GM18870 (cell line): ENCODE data around the gene TMEM117.
"Not testable (repeated sequence)": the region's sequence is repeated elsewhere in the genome, so short reads cannot be mapped to it uniquely, and the experiment has no call there.

ENCODE experiments used
- ATAC-seq: cut with Tn5 transposase; IDR thresholded peaks from one replicate; pipeline ENCODE4 v1.9.1; 2021; ENCODE audit warnings: moderate library complexity; ENCODE audit not compliant: unreplicated experiment

Gene TMEM117

GRCh38 chr12:44184499-44185206 is 348.8 kb downstream of the TMEM117 start:
- ATAC-seq: peak; percentile 78

DNA sequence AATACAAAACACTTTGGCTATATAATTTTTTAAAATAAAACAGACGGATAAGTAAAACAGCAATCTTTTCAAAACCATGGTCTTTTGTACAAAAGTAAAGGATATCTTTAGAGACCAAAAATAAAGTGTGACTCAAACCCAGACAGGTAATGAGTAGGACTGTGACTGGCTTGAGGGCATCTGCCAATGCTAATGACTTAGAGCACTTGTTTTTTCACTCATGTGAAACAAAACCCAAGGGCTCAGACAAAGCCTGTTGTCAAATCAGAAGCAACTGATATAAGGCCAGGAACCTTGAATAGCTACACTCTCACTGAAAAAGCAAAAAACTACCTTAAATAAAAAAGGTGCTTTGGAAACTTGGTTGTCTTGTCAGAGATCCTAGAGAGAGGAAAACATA is 357.4 kb downstream of the TMEM117 start:
- ATAC-seq: peak; percentile 99

DNA sequence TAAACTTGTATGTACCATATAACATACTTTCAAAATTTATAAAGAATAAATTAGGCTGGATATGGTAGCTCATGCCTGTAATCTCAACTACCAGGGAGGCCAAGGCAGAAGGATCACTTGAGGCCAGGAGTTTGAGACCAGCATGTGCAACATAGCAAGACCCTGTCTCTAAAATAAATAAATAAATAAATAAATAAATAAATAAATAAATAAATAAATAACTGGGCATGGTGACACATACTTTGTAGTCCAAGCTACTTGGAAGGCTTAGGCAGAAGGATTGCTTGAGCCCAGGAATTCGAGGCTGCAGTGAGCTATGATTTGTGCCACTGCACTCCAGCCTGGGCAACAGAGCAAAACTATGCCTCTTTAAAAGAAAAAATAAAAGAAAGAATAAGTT is 359.8 kb downstream of the TMEM117 start:
- not testable (repeated sequence) for ATAC-seq

DNA sequence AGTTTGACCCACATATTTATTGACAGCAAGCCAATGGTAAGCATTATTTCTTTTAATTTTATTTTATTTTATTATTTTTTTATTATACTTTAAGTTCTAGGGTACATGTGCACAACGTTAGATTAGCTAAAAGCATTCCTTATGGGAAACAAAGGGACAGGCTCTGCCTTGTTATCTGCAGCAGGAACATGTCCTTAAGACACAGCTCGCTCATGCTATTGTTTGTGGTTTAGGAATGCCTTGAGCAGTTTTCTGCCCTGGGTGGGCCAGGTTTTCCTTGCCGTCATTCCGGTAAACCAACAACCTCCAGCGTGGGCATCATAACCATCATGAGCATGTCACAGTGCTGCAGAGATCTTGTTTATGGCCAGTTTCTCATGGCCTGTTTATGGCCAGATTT is 370.2 kb downstream of the TMEM117 start:
- no peak for ATAC-seq

- no peak for ATAC-seq
Measured at GRCh38 chr12:44217146-44217883, 381.4 kb downstream of the TMEM117 start.

DNA sequence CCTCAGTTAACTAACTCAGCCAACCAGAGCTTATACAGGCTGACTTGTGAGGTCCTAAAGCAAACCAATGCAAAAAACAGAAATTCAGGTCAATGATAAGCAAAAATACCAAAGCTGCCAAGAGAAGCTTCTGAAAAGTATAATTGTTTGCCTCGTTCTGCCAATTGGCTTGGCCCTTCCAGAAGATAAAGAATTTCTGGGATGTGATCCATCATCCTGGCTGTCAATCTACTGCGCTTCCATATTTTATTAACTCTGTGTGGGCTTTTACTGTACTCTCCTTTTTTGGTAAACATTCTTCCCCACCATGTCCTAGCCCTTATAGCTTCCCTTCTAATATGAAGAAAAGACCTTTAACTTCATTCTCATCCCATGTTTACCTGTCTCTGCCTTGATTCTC is 387.9 kb downstream of the TMEM117 start:
- ATAC-seq: no peak

- ATAC-seq: no peak
Measured at GRCh38 chr12:44224399-44225148, 388.7 kb downstream of the TMEM117 start.

GRCh38 chr12:44225149-44225510 is 389.2 kb downstream of the TMEM117 start:
- no peak for ATAC-seq

- no peak for ATAC-seq
Measured at GRCh38 chr12:44227616-44228015, 391.7 kb downstream of the TMEM117 start.

- ATAC-seq: no peak
Measured at GRCh38 chr12:44229846-44230245, 394.0 kb downstream of the TMEM117 start.

GRCh38 chr12:44235674-44236073 is 399.8 kb downstream of the TMEM117 start:
- no peak for ATAC-seq

DNA sequence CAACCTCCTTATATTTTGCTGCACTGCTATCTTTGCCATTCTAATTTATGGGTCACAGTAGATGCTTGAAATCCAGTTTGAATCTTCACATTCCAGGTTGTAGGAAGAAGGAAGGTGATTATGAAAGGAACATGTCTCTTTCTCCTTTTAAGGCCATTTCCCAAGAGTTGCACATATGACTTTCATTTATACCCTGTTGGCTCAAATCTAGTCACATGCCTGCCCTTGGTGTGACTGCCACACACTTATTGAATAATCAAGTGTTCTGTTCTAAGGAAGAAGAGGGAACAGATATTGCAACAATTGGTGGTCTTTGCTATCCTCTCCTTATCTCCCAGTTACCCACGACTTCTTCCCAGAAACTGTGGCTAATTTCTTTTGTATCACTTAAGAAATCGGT is 404.3 kb downstream of the TMEM117 start:
- ATAC-seq: no peak

GRCh38 chr12:44245932-44246331 is 410.1 kb downstream of the TMEM117 start:
- no peak for ATAC-seq

- ATAC-seq: no peak
Measured at GRCh38 chr12:44246482-44247105, 410.7 kb downstream of the TMEM117 start.

GRCh38 chr12:44247588-44247987 is 411.7 kb downstream of the TMEM117 start:
- ATAC-seq: no peak

GRCh38 chr12:44248436-44248835 is 412.6 kb downstream of the TMEM117 start:
- no peak for ATAC-seq

DNA sequence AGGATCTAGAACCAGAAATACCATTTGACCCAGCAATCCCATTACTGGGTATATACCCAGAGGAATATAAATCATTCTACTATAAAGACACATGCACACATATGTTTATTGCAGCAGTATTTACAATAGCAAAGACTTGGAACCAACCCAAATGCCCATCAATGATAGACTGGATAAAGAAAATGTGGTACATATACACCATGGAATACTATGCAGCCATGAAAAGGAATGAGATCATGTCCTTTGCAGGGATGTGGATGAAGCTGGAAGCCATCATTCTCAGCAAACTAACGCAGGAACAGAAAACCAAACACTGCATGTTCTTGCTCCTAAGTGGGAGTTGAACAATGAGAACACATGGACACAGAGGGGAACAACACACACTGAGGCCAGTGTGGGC is 414.6 kb downstream of the TMEM117 start:
- ATAC-seq: not testable (repeated sequence)

GRCh38 chr12:44253338-44253856 is 417.5 kb downstream of the TMEM117 start:
- ATAC-seq: no peak

GRCh38 chr12:44258246-44258645 is 422.4 kb downstream of the TMEM117 start:
- no peak for ATAC-seq

DNA sequence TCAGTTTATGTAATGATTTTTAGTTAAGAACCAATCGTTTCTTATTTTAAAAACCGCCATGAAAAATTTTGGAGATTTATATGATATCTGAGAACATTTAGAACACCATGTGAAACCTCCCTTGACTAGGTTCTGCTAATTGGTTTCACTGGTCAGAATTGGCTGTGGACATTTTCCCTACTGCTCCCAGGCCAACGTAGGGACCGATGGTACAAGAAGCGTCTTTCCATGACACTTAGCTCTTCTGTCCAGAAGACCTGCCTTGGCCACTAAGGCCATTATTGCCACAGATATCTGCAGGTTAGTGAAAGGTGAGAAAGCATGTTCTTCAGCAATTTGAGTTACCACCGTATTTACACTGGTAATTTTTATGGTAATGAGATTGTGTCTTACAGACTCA is 424.0 kb downstream of the TMEM117 start:
- ATAC-seq: no peak

GRCh38 chr12:44260581-44260980 is 424.7 kb downstream of the TMEM117 start:
- no peak for ATAC-seq
